GM03348 (cell line): Measurements from ENCODE around the gene IDI1.

Source experiments
- DNase-seq: peaks from one replicate; pipeline ENCODE4 v3.0.0; 2012; ENCODE audit warnings: low spot score

IDI1 gene

DNA sequence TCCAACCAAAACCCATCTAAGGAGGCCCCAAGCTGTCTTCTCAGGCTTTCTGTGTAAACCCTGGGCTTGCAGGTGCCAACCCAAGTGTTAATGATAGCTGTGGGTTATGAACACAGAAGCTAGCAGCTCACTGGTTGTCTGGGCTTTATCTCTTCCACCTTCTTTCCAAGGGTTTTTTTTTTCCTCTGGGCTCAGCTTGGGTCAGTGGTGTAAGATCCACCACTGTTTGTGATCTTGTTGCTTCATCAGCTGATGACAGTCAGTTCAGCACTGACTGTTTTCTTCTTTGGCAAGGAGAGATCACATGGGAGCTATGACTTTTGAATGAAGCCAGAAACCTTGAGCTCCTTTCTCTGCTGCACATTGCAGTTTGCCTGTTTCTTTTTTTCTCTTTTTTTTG lies 56.0 kb downstream of the IDI1 start:
- no peak for DNase-seq

DNA sequence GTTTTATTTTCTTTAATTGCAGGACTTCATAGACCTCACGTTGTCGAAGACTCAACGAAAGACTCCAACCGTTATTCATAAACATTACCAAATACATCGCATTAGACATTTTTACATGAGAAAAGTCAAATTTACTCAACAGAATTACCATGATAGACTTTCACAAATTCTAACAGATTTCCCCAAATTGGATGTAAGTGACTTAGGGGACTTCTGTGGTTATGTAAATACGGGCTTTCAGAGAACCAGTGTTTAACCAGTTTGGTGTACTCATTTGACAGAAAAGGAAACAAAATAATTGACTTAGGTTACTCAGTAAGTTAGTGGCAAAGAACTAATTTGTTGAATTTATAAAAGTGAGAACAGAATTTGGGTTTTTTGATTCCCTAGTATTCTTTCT lies 56.5 kb downstream of the IDI1 start:
- DNase-seq, result no peak

DNA sequence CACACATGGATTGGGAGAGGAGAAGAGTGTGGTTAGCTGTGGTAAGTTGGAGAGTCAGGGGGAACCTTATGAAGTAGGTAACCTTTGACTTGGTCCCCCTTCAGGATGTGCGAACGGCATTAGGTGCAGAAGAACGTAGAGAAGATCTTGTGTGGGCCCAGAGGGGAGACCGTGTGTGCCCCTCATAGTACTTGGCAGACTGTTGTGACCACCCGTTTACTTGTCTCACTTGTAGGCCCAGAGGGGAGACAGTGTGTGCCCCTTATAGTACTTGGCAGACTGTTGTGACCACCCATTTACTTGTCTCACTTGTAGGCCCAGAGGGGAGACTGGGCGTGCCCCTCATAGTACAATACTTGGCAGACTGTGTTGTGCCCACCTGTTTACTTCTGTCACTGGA lies 58.1 kb downstream of the IDI1 start:
- DNase-seq, result no peak
